ACC112 (cell line): ENCODE data around the gene CHKA.

Source experiments
- H2AFZ ChIP-seq: fragments of 200-600 bp; sonication (generic); one replicate; pipeline ENCODE4 v1.6.0; 2017; ENCODE audit warnings: antibody characterized with exemption, low read length; ENCODE audit not compliant: unreplicated experiment
- H3K27ac ChIP-seq: fragments of 200-600 bp; sonication (generic); 2 replicates; pipeline ENCODE4 v1.5.1; 2014; ENCODE audit warnings: low read depth, mild to moderate bottlenecking, antibody characterized with exemption, low read length, moderate library complexity
- H3K27me3 ChIP-seq: fragments of 200-600 bp; sonication (generic); 2 replicates; pipeline ENCODE4 v1.6.1; 2014; ENCODE audit warnings: mild to moderate bottlenecking, antibody characterized with exemption, low read length, moderate library complexity, mixed read lengths; ENCODE audit not compliant: insufficient read depth
- H3K36me3 ChIP-seq: fragments of 200-600 bp; sonication (generic); 2 replicates; pipeline ENCODE4 v1.6.1; 2016; ENCODE audit warnings: mild to moderate bottlenecking, antibody characterized with exemption, low read length, moderate library complexity, mixed read lengths; ENCODE audit not compliant: insufficient read depth
- H3K4me1 ChIP-seq: fragments of 200-600 bp; sonication (generic); one replicate; pipeline ENCODE4 v1.6.1; 2016; ENCODE audit warnings: low read length, mixed read lengths; ENCODE audit not compliant: insufficient read depth, unreplicated experiment, control insufficient read depth
- H3K4me3 ChIP-seq: fragments of 200-600 bp; sonication (generic); 2 replicates; pipeline ENCODE4 v1.5.1; 2014; ENCODE audit warnings: mild to moderate bottlenecking, low read depth, low read length
- H3K79me2 ChIP-seq: fragments of 200-600 bp; sonication (generic); one replicate; pipeline ENCODE4 v1.6.0; 2016; ENCODE audit warnings: low read length; ENCODE audit not compliant: control insufficient read depth, unreplicated experiment, insufficient read depth

Gene CHKA

GRCh38 chr11:68051191-68052136 lies 69.7 kb downstream of the CHKA start:
- Histone ChIP-seq H3K4me3 (no peak overlapping the region), H3K79me2 (no peaks in the 10 kb centered on the region), H3K36me3 (no peaks in the 10 kb centered on the region), H3K4me1 (no peaks in the 10 kb centered on the region), H3K27me3 (no peaks in the 10 kb centered on the region), H2AFZ (no peak overlapping the region), H3K27ac (no peak overlapping the region)

GRCh38 chr11:68050371-68050841 lies 70.8 kb downstream of the CHKA start:
- H3K4me1 ChIP-seq, result no peaks in the 10 kb centered on the region
- H3K36me3 ChIP-seq, result no peaks in the 10 kb centered on the region

DNA sequence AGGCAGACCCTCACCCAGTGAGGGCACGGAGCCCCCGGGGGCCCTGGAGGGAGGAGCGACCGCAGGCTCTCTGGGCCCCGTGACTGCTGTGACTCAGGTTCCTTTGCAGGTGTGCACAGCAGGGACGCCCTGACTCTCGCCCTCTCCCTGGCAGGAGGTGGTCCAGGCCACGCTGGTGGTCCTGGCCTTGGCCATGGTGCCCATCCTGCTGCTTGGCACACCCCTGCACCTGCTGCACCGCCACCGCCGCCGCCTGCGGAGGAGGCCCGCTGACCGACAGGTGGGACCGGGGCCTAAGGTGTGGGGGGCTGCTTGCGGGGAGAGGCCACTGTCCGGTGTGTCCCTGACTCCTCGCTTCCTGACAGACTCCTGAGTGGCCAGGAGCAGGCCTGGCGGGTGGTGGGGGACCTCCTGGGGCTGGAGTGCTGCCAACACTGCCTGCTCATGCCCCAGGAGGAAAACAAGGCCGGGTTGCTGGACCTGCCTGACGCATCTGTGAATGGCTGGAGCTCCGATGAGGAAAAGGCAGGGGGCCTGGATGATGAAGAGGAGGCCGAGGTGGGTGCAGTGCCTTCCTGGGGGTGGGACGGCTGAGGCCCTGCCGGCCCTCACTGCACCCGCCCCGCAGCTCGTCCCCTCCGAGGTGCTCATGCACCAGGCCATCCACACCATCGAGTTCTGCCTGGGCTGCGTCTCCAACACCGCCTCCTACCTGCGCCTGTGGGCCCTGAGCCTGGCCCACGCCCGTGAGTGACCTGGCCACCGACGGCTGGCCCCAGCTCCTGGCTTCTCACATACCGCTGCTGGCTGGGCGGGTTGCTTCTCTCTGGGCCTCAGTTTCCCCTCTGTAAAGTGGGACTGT lies 71.4 kb downstream of the CHKA start:
- Histone ChIP-seq H3K79me2 (no peaks in the 10 kb centered on the region), H3K4me1 (no peaks in the 10 kb centered on the region), H3K27me3 (no peaks in the 10 kb centered on the region), H2AFZ (no peak overlapping the region), H3K27ac (no peak overlapping the region), H3K36me3 (no peaks in the 10 kb centered on the region), H3K4me3 (no peak overlapping the region)

More at GRCh38 chr11:68050371-68050841, 70.8 kb downstream of the CHKA start:
- H3K27me3 ChIP-seq, result no peaks in the 10 kb centered on the region
- no peak overlapping the region for H3K4me3 ChIP-seq
- H3K79me2 ChIP-seq, result no peaks in the 10 kb centered on the region
- no peak overlapping the region for H2AFZ ChIP-seq
- H3K27ac ChIP-seq, result no peak overlapping the region

DNA sequence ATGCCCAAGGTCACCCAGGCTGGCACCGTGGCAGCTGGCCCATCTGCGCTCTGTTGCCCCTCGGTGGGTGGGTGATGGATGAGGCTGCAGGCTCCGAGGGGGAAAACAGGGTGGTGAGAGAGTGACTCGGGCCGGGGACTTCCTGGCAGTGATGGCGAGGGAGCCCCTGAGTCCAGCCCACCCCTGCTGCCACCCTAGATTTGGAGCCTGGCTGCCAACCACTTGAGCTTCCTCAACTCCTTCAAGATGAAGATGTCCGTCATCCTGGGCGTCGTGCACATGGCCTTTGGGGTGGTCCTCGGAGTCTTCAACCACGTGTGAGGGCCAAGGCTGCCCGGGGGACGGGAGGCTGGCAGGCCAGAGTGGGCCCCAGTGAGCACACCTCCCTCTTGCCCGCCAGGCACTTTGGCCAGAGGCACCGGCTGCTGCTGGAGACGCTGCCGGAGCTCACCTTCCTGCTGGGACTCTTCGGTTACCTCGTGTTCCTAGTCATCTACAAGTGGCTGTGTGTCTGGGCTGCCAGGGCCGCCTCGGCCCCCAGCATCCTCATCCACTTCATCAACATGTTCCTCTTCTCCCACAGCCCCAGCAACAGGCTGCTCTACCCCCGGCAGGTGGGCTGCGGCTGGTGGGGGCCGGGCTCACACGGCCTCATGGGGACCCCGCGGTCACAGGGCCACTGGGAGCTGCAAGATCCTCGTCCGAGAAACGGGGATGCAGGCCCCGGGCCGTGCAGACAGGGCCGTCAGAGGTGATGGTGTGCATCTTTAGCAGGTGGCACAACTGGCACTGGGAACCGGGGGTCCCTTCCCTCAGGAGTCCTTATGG lies 72.3 kb downstream of the CHKA start:
- no peak overlapping the region for H3K27ac ChIP-seq
- H3K79me2 ChIP-seq, result no peaks in the 10 kb centered on the region
- H3K27me3 ChIP-seq, result no peaks in the 10 kb centered on the region
- H2AFZ ChIP-seq, result no peak overlapping the region
- no peaks in the 10 kb centered on the region; the same call in 1 of the 2 replicates for H3K36me3 ChIP-seq
- no peaks in the 10 kb centered on the region for H3K4me1 ChIP-seq
- no peak overlapping the region for H3K4me3 ChIP-seq

DNA sequence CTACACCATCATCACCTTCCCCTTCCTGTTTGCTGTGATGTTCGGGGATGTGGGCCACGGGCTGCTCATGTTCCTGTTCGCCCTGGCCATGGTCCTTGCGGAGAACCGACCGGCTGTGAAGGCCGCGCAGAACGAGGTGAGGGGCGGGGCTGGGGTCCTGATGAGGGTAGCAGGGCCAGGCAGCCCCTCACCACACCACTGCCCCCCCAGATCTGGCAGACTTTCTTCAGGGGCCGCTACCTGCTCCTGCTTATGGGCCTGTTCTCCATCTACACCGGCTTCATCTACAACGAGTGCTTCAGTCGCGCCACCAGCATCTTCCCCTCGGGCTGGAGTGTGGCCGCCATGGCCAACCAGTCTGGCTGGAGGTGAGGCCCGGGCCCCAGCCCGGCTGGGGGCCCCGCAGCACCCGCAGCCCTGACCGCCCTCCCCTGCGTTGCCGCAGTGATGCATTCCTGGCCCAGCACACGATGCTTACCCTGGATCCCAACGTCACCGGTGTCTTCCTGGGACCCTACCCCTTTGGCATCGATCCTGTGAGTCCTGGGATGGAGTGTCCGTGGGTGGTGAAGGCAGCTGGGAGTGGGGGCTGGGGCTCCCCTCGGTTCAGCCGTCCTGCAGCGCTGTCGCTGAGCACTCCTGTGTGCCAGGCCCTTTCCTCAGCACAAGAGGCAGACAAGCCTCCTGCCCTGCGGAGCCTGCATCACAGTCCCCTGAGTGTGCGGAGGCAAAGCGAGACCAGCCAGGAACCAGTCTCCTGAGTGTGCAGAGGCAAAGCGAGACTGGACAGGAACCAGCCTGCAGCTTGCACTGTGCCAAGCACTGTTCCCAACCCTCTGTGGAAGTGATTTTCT lies 73.5 kb downstream of the CHKA start:
- H3K27ac ChIP-seq, result no peak overlapping the region
- H3K27me3 ChIP-seq, result no peaks in the 10 kb centered on the region
- H3K4me1 ChIP-seq, result no peaks in the 10 kb centered on the region
- peaks cover 3% of the 10 kb centered on the region for H3K79me2 ChIP-seq
- no peak overlapping the region for H3K4me3 ChIP-seq
- H3K36me3 ChIP-seq, result no peaks in the 10 kb centered on the region; the same call in 1 of the 2 replicates
- H2AFZ ChIP-seq, result no peak overlapping the region

- Histone ChIP-seq H3K27ac (no peak overlapping the region), H3K27me3 (no peaks in the 10 kb centered on the region), H3K36me3 (no peaks in the 10 kb centered on the region; the same call in 1 of the 2 replicates), H3K4me1 (peaks cover 10% of the 10 kb centered on the region), H3K4me3 (no peak overlapping the region), H3K79me2 (peaks cover 30% of the 10 kb centered on the region), H2AFZ (no peak overlapping the region)
Observed at GRCh38 chr11:68044898-68045351, 76.3 kb downstream of the CHKA start.

DNA sequence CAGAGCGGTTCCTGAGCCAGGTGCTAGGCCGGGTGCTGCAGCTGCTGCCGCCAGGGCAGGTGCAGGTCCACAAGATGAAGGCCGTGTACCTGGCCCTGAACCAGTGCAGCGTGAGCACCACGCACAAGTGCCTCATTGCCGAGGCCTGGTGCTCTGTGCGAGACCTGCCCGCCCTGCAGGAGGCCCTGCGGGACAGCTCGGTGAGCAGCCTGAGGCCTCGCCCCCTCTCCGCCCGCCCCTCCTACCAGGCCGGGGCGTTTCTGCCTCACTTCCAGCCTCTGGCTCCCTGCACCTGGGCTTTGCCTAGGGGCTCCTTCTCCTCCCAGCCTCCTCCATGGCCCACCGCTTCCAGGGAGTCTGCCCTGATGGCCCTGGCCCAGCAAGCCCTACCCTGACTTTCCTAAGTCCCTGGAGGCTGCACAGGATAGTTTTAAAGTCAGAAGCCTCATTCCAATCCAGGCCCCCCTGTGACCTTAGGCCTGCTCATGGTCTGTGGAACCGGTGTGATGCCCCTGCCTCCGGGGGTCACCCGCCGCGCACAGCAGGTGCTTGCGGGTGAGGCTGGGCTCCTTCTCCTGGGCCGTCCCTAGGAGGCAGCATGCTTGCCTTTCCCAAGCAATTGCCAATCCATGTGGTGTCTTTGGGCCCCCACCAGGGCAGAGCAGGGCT lies 76.9 kb downstream of the CHKA start:
- Histone ChIP-seq H3K27me3 (no peaks in the 10 kb centered on the region), H3K4me1 (peaks cover 10% of the 10 kb centered on the region), H3K4me3 (no peak overlapping the region), H3K27ac (no peak overlapping the region), H3K79me2 (peaks cover 37% of the 10 kb centered on the region), H2AFZ (no peak overlapping the region), H3K36me3 (no peaks in the 10 kb centered on the region; the same call in 1 of the 2 replicates)

DNA sequence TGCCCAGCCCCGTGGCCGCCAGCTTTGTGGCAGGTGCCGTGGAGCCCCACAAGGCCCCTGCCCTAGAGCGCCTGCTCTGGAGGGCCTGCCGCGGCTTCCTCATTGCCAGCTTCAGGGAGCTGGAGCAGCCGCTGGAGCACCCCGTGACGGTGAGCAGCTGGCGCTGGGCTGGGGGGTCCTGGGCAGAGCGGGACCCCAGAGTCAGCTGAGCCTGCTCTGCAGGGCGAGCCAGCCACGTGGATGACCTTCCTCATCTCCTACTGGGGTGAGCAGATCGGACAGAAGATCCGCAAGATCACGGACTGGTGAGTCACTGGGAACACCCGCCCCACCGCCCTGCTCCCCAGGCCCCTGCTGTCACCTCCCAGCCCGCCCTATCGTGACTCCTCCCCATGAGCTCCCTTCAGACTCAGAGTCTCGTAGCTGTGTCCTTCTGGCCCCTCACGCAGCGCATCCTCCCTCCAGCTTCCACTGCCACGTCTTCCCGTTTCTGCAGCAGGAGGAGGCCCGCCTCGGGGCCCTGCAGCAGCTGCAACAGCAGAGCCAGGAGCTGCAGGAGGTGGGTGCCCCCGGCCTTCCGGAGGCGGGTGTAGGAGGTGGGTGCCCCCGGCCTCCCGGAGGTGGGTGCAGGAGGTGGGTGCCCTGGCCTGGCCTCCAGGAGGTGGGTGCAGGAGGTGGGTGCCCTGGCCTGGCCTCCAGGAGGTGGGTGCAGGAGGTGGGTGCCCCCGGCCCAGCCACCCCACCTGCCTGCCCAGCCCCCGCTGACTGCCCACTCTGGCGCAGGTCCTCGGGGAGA lies 77.6 kb downstream of the CHKA start:
- H3K27ac ChIP-seq, result no peak overlapping the region; the same call in 1 of the 2 replicates
- H3K79me2 ChIP-seq, result peaks cover 44% of the 10 kb centered on the region
- H3K27me3 ChIP-seq, result no peaks in the 10 kb centered on the region
- H3K4me1 ChIP-seq, result peaks cover 11% of the 10 kb centered on the region
- no peak overlapping the region for H3K4me3 ChIP-seq
- H3K36me3 ChIP-seq, result no peaks in the 10 kb centered on the region; the same call in 1 of the 2 replicates
- no peak overlapping the region for H2AFZ ChIP-seq
